ENCODE results near the gene NME7.

Gene NME7

DNA sequence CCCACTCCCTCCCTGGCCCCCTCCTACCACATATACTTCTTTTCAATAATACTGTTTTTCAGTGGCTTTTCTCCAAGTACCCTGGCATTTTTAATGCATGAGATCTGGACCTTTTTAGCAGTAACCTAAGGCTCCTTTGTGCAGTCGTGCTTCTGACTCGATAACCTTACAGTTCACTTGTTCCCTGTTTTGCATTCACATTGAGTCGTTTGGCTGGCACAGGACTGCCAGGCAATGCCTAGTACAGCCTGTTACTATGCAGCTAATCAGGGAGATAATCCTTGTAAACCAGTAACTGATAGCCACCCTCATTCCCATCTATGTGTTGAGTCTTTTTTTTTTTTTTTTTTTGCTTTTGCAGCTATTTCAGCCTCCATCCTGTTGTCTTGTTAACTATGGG lies 257.4 kb downstream of the NME7 start:
- no peak for DNase-seq (ENCODE audit: extremely low read depth, low read depth)
- TF ChIP-seq, protein P1, sequence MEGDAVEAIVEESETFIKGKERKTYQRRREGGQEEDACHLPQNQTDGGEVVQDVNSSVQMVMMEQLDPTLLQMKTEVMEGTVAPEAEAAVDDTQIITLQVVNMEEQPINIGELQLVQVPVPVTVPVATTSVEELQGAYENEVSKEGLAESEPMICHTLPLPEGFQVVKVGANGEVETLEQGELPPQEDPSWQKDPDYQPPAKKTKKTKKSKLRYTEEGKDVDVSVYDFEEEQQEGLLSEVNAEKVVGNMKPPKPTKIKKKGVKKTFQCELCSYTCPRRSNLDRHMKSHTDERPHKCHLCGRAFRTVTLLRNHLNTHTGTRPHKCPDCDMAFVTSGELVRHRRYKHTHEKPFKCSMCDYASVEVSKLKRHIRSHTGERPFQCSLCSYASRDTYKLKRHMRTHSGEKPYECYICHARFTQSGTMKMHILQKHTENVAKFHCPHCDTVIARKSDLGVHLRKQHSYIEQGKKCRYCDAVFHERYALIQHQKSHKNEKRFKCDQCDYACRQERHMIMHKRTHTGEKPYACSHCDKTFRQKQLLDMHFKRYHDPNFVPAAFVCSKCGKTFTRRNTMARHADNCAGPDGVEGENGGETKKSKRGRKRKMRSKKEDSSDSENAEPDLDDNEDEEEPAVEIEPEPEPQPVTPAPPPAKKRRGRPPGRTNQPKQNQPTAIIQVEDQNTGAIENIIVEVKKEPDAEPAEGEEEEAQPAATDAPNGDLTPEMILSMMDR (IDR thresholded peaks at IDR 0.05; ENCODE audit: low read depth, low read length), result no peak

DNA sequence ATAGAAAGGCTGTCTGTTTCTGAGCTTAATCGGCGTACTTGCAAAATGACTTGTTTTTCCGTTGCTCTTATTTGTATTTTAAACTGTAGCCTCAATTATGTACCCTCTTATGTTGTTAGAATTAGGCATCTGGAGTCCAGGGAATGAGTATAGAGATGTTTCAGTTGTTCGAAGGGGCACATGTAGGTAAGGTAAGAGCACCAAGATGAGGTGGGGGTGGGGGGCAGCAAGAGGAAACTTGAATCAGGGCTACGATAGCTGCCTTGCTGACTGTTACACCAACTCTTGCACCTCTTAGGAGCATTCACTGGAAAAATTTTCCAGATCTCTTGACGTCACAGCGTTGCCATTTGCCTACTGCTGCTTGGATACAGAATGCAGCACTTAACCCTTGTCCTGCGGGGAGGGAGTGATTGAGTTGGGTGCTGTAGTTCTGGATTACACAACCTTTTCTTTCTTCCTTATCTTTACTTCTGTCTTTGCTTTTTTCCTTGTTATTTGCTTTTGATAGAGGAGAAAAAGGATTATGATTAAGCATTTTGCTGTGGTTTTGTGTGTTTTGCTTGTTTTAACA lies 257.9 kb downstream of the NME7 start:
- TF ChIP-seq, protein P1 (IDR thresholded peaks at IDR 0.05; ENCODE audit: low read depth, low read length), result no peak
- DNase-seq (ENCODE audit: extremely low read depth, low read depth), result no peak

GRCh38 chr1:169108863-169109560 lies 258.6 kb downstream of the NME7 start:
- TF ChIP-seq, protein P1 (IDR thresholded peaks at IDR 0.05; ENCODE audit: low read depth, low read length), result no peak
- no peak for DNase-seq (ENCODE audit: extremely low read depth, low read depth)

GRCh38 chr1:169108223-169108622 lies 259.4 kb downstream of the NME7 start:
- TF ChIP-seq, protein P1 (IDR thresholded peaks at IDR 0.05; ENCODE audit: low read depth, low read length), result no peak
- no peak for DNase-seq (ENCODE audit: extremely low read depth, low read depth)

- no peak for DNase-seq (ENCODE audit: extremely low read depth, low read depth)
- TF ChIP-seq, protein P1 (IDR thresholded peaks at IDR 0.05; ENCODE audit: low read depth, low read length), result no peak
Measured at GRCh38 chr1:169107603-169108208, 259.9 kb downstream of the NME7 start.

DNA sequence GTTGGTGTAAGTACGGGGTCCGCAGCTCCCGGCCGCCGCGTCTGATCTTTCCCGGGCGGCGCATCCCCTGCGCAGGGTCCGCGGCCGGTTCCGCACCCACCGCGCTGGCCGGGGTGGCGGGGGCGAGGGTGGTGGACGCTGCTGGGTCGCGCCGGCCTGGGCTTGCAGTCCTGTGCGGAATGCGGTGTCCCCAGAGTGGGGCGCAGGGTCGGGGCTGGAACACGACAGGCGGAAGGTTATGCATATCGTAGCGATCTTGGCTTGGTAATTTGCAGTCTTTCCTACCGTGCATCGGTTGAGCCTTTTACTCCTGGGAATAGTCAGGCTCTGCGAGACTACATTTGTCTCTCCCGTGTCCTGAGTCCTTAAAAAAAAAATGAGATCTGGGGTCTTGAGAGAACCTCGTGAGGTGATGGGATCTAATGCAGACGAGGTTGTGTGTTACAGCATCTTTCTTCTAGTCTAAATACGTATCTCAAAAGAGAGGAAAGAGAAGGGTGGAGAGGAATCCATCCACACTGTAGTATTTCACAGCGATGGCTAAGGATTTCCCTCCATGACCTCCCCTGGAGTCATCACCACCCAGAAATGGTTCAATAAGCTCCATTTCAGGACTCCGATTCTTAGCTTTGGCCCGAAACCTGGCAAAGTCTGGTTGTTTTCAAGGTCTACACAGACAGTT lies 260.5 kb downstream of the NME7 start:
- DNase-seq (ENCODE audit: extremely low read depth, low read depth), result no peak
- TF ChIP-seq, protein P1 (IDR thresholded peaks at IDR 0.05; ENCODE audit: low read depth, low read length), result no peak

Data from AG09319 (cell line).